H1 (cell line): Measurements from ENCODE around the gene KLHL3. TPM values are rescaled to one million over a fixed set of nuclear protein-coding genes. Genes with fewer than 3 reads are reported as not detected.

Experiments used
- CTCF ChIA-PET: fragments of 300-600 bp; sonication (Branson Sonifier 250); formaldehyde crosslinking; loops from one replicate; lab custom pipeline; 2021; ENCODE audit not compliant: partially characterized antibody; lab: Charles Lee
- POLR2A ChIA-PET: fragments of 300-600 bp; sonication (Branson Sonifier 250); formaldehyde crosslinking; loops from one replicate; lab custom pipeline; 2021; ENCODE audit warnings: inconsistent platforms; ENCODE audit not compliant: partially characterized antibody; lab: Charles Lee
- DNase-seq, 2 experiments: peaks; one replicate each; pipeline versions ENCODE4 v3.0.0 to v3.0.0-alpha.2; 2010 to 2022; ENCODE audit warnings: low spot score in 2 of 2, low read depth in 1 of 2, mixed read lengths in 1 of 2
- FAIRE-seq: peaks from 2 replicates; lab custom pipeline; 2011; peaks lifted over from hg19 to GRCh38; lab: Jason Lieb, UNC
- H2AFZ ChIP-seq: 2 replicates; pipeline ENCODE4 v1.8.1; 2012; ENCODE audit warnings: low read length, inconsistent platforms
- H2AK5ac ChIP-seq: 2 replicates; pipeline ENCODE4 v1.6.1; 2013; ENCODE audit warnings: low read depth, low read length
- H2BK120ac ChIP-seq: replicated peaks from 2 replicates; pipeline ENCODE3; 2013; ENCODE audit warnings: low read depth, low read length, inconsistent platforms
- H2BK12ac ChIP-seq: 2 replicates; pipeline ENCODE4 v1.6.1; 2013; ENCODE audit warnings: low read depth, low read length
- H2BK15ac ChIP-seq: 2 replicates; pipeline ENCODE4 v1.6.1; 2013; ENCODE audit warnings: low read length
- H2BK20ac ChIP-seq: 2 replicates; pipeline ENCODE4 v1.6.1; 2013; ENCODE audit warnings: low read length
- H2BK5ac ChIP-seq: 2 replicates; pipeline ENCODE4 v1.6.1; 2013; ENCODE audit warnings: low read depth, low read length
- H3K14ac ChIP-seq: 2 replicates; pipeline ENCODE4 v1.6.1; 2013; ENCODE audit warnings: inconsistent platforms; ENCODE audit not compliant: insufficient read length
- H3K18ac ChIP-seq: 2 replicates; pipeline ENCODE4 v1.6.1; 2013; ENCODE audit warnings: low read length; ENCODE audit errors: extremely low read depth
- H3K23ac ChIP-seq: 2 replicates; pipeline ENCODE4 v1.6.1; 2013; ENCODE audit warnings: inconsistent platforms; ENCODE audit not compliant: insufficient read length
- H3K23me2 ChIP-seq: 2 replicates; pipeline ENCODE4 v1.6.1; 2013; ENCODE audit warnings: low read depth, low read length
- H3K27ac ChIP-seq: 2 replicates; pipeline ENCODE4 v1.6.1; 2011; ENCODE audit warnings: low read depth, low read length, inconsistent platforms
- H3K27me3 ChIP-seq, 4 experiments: replicated peaks in 1 of 4; 1 replicate in 1 of 4; 2 replicates in 3 of 4; pipeline versions ENCODE4 v1.6.1 to v1.8.1; 2011 to 2013; ENCODE audit warnings: low read length in 3 of 4, mild to moderate bottlenecking in 3 of 4, inconsistent platforms in 2 of 4, mixed read lengths in 2 of 4, moderate library complexity in 1 of 4; ENCODE audit not compliant: control insufficient read depth in 3 of 4, insufficient read depth in 3 of 4; ENCODE audit errors: extremely low read depth in 1 of 4
- H3K36me3 ChIP-seq, 4 experiments: 2 replicates each; pipeline versions ENCODE4 v1.6.1 to v1.8.1; 2011 to 2013; ENCODE audit warnings: mild to moderate bottlenecking in 4 of 4, low read length in 3 of 4, moderate library complexity in 2 of 4, control low read depth in 1 of 4, inconsistent platforms in 1 of 4; ENCODE audit not compliant: insufficient read depth in 4 of 4, control insufficient read depth in 2 of 4
- H3K4ac ChIP-seq: replicated peaks from 2 replicates; pipeline ENCODE3; 2013; ENCODE audit warnings: low read length, low read depth, mixed read lengths, inconsistent platforms; ENCODE audit not compliant: insufficient read length
- H3K4me1 ChIP-seq, 4 experiments: replicated peaks in 1 of 4; 1 replicate in 1 of 4; 2 replicates in 3 of 4; pipeline versions ENCODE4 v1.6.1 to v1.8.1; 2011 to 2013; ENCODE audit warnings: low read length in 3 of 4, inconsistent platforms in 2 of 4, mixed read lengths in 1 of 4; ENCODE audit not compliant: insufficient read depth in 4 of 4, control insufficient read depth in 3 of 4
- H3K4me2 ChIP-seq, 2 experiments: 2 replicates each; pipeline versions ENCODE4 v1.6.1 to v1.8.1; 2011 to 2013; ENCODE audit warnings: low read depth in 2 of 2, low read length in 2 of 2, control low read depth in 1 of 2, inconsistent platforms in 1 of 2, mild to moderate bottlenecking in 1 of 2; ENCODE audit not compliant: insufficient read depth in 1 of 2
- H3K4me3 ChIP-seq, 4 experiments: fragments of 200-600, 300-600 bp in 1 of 4; sonication (generic), shearing (Covaris generic), sonication (Bioruptor Twin) in 1 of 4; 2 replicates each; pipeline versions ENCODE4 v1.5.1 to v1.8.1; 2011 to 2016; ENCODE audit warnings: low read length in 4 of 4, low read depth in 3 of 4, control low read depth in 2 of 4, inconsistent platforms in 2 of 4, mild to moderate bottlenecking in 2 of 4, mixed read lengths in 1 of 4, moderate library complexity in 1 of 4; ENCODE audit not compliant: insufficient read depth in 2 of 4; ENCODE audit errors: extremely low read depth in 1 of 4
- H3K56ac ChIP-seq: replicated peaks from 2 replicates; pipeline ENCODE3; 2013; ENCODE audit warnings: low read depth, mild to moderate bottlenecking, mixed read lengths, low read length, inconsistent platforms; ENCODE audit not compliant: insufficient read length
- H3K79me1 ChIP-seq: 2 replicates; pipeline ENCODE4 v1.6.1; 2013; ENCODE audit warnings: low read depth, low read length, control low read depth
- H3K79me2 ChIP-seq, 2 experiments: 2 replicates each; pipeline versions ENCODE4 v1.6.1 to v1.8.1; 2012 to 2013; ENCODE audit warnings: low read length in 2 of 2, mild to moderate bottlenecking in 2 of 2, inconsistent platforms in 1 of 2; ENCODE audit not compliant: insufficient read depth in 2 of 2, control insufficient read depth in 1 of 2
- H3K9ac ChIP-seq, 4 experiments: replicated peaks in 1 of 4; 1 replicate in 1 of 4; 2 replicates in 3 of 4; pipeline versions ENCODE4 v1.6.1 to v1.8.1; 2011 to 2013; ENCODE audit warnings: low read depth in 3 of 4, low read length in 3 of 4, control low read depth in 2 of 4, mild to moderate bottlenecking in 2 of 4, moderate library complexity in 2 of 4, inconsistent platforms in 1 of 4; ENCODE audit errors: extremely low read depth in 1 of 4
- H3K9me3 ChIP-seq, 2 experiments: 2 replicates each; pipeline versions ENCODE4 v1.6.1 to v1.8.1; 2012 to 2013; ENCODE audit warnings: mild to moderate bottlenecking in 2 of 2, moderate library complexity in 2 of 2, control low read depth in 1 of 2, inconsistent platforms in 1 of 2, low read depth in 1 of 2, low read length in 1 of 2, mixed read lengths in 1 of 2; ENCODE audit not compliant: insufficient read depth in 2 of 2
- H4K20me1 ChIP-seq, 2 experiments: replicated peaks in 1 of 2; 2 replicates each; pipeline versions ENCODE3 to v1.8.1; 2011 to 2013; ENCODE audit warnings: inconsistent platforms in 2 of 2, low read length in 2 of 2, mild to moderate bottlenecking in 1 of 2; ENCODE audit not compliant: insufficient read depth in 2 of 2, control insufficient read depth in 1 of 2
- H4K5ac ChIP-seq: 2 replicates; pipeline ENCODE4 v1.6.1; 2013; ENCODE audit warnings: low read length, low read depth, mixed read lengths, inconsistent platforms; ENCODE audit not compliant: insufficient read length
- H4K8ac ChIP-seq: 2 replicates; pipeline ENCODE4 v1.8.0; 2013; ENCODE audit warnings: mild to moderate bottlenecking, moderate library complexity, low read length, inconsistent platforms; ENCODE audit not compliant: insufficient read depth; ENCODE audit errors: extremely low read depth
- H4K91ac ChIP-seq: replicated peaks from 2 replicates; pipeline ENCODE3; 2013; ENCODE audit warnings: low read length, mixed read lengths, inconsistent platforms; ENCODE audit not compliant: insufficient read length
- CREB1 ChIP-seq: IDR thresholded peaks from 2 replicates; pipeline ENCODE4 v1.6.1; 2012; ENCODE audit warnings: inconsistent platforms
- CTBP2 ChIP-seq: IDR thresholded peaks from 2 replicates; pipeline ENCODE4 v1.7.0; 2011; ENCODE audit warnings: borderline replicate concordance, mild to moderate bottlenecking, moderate library complexity, mixed read lengths, low read length; ENCODE audit not compliant: insufficient read depth, insufficient read length
- PHF8 ChIP-seq: fragments of 200-600 bp; sonication (generic); conservative IDR thresholded peaks from 2 replicates; pipeline ENCODE4 v1.7.1; 2012; ENCODE audit warnings: low read depth, mild to moderate bottlenecking, inconsistent platforms, low read length, moderate library complexity
- POLR2AphosphoS5 ChIP-seq: IDR thresholded peaks from 2 replicates; pipeline ENCODE4 v1.6.1; 2011; ENCODE audit warnings: low read depth, low read length
- SIRT6 ChIP-seq: IDR thresholded peaks from one replicate; pipeline ENCODE4 v1.7.1; 2012; ENCODE audit warnings: low read length, inconsistent platforms
- SP1 ChIP-seq: IDR thresholded peaks from 2 replicates; pipeline ENCODE4 v1.6.1; 2011; ENCODE audit warnings: low read depth, low read length
- YY1 ChIP-seq: IDR thresholded peaks from 2 replicates; pipeline ENCODE4 v1.6.1; 2011; ENCODE audit warnings: low read depth, mild to moderate bottlenecking, low read length
- WGBS, 2 experiments: shearing (Covaris generic) in 1 of 2; methylation state at CpG; one replicate each; pipeline versions ENCODE4 v1.1.6 to v1.1.7; 2013 to 2015; ENCODE audit warnings: low lambda C conversion rate in 2 of 2, mixed read lengths in 2 of 2, inconsistent platforms in 1 of 2, low coverage in 1 of 2, missing lambda C conversion rate in 1 of 2; ENCODE audit not compliant: insufficient replicate concordance in 2 of 2, insufficient coverage in 1 of 2, insufficient read length in 1 of 2; ENCODE audit errors: extremely low coverage in 1 of 2, missing lambda C conversion rate in 1 of 2; 5-methylcytosine and 5-hydroxymethylcytosine counted together
- polyA plus RNA-seq, 7 experiments: library from polyadenylated mRNA; depleted of rRNA in 3 of 7; stranded (reverse) in 5 of 7; unstranded in 2 of 7; fragments of >200 nt in 5 of 7; fragments of 200-250 nt in 2 of 7; gene quantifications; 1 replicate in 5 of 7; 2 replicates in 1 of 7; 4 replicates in 1 of 7; pipeline versions ENCODE4 v1.2.1 to v1.2.3, GENCODE V29; 2011 to 2013; ENCODE audit warnings: missing spikeins in 2 of 7, mixed read lengths in 2 of 7
- total RNA-seq: library from RNA; stranded (reverse); fragmentation: NEBNext Ultra II Directional; extraction: Animal tissue kit (Norgen Biotek cat#: 25700); gene quantifications from 2 replicates; pipeline ENCODE4 v1.2.1, GENCODE V29; 2021
- TF ChIP-seq, protein P1 (sequence below): IDR thresholded peaks from 2 replicates; pipeline ENCODE4 v1.6.1; 2012; ENCODE audit warnings: inconsistent platforms

Gene KLHL3
- total and polyA plus RNA-seq, 2 of the 8 experiments (the other 6 are each of a cell fraction or from before 2014, with no cell fraction given) = 7.4 to 13.7 TPM

DNA sequence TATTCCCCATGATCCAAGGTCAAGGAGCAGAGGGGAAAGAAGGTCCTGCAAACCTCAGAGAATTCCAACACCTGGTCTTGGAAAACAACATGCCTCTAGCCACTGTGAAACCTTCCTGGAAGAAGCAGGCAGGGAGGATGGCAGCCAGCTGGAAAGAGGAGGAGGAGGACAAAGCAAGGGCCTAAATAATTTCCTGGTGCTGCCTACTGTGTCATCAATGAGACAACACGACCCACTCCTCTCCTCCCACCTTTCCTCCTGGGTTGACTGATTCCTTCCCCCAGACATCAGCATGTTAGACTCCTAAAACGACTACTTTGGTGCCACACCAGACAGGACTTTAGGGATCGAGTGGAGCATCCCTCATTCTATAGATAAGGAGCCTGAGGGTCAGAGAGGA, 78.8 kb downstream of the KLHL3 start:
- H3K9ac ChIP-seq = no peak overlapping the region
- 64% methylated on average over 3 of the region's 3 CpGs; no CpG with 5 or more reads in 1 of the 2 experiments for WGBS, 2 experiments
- H2BK12ac ChIP-seq = no peak overlapping the region
- no peak overlapping the region for H2AK5ac ChIP-seq
- TF ChIP-seq PHF8 (no peak), POLR2AphosphoS5 (no peak), SP1 (no peak), SIRT6 (no peak), CTBP2 (no peak), YY1 (no peak), CREB1 (no peak)
- TF ChIP-seq, protein P1, sequence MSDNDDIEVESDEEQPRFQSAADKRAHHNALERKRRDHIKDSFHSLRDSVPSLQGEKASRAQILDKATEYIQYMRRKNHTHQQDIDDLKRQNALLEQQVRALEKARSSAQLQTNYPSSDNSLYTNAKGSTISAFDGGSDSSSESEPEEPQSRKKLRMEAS = no peak
- no peak overlapping the region for H2BK20ac ChIP-seq
- no peak overlapping the region for H3K27ac ChIP-seq
- H3K4ac ChIP-seq = no peak overlapping the region
- no peaks in the 10 kb centered on the region for H3K79me1 ChIP-seq
- no peak overlapping the region for H3K56ac ChIP-seq
- H3K79me2 ChIP-seq = no peaks in the 10 kb centered on the region
- FAIRE-seq = no peak
- H2AFZ ChIP-seq = no peak overlapping the region
- no peak overlapping the region for H2BK120ac ChIP-seq
- POLR2A ChIA-PET = no interaction called here
- H3K36me3 ChIP-seq = peaks cover 0 to 3% (median 0%) of the 10 kb centered on the region in 4 experiments; a peak in 1 of 8 replicates
- H4K8ac ChIP-seq = no peak overlapping the region
- H3K27me3 ChIP-seq = no peaks in the 10 kb centered on the region
- no peak for DNase-seq
- no peaks in the 10 kb centered on the region for H3K9me3 ChIP-seq
- H4K20me1 ChIP-seq = no peaks in the 10 kb centered on the region
- H3K14ac ChIP-seq = no peak overlapping the region
- no peak overlapping the region for H2BK15ac ChIP-seq
- H4K91ac ChIP-seq = no peak overlapping the region
- CTCF ChIA-PET = interaction anchor here (1.4 to 6.3 kb wide), 3 partner anchors 22 to 85 kb away, joined by 5 to 103 read pairs (median 5); no protein-coding TSS in a partner anchor
- no peaks in the 10 kb centered on the region for H3K23me2 ChIP-seq
- peaks cover 0 to 3% (median 0%) of the 10 kb centered on the region in 4 experiments; a peak in 1 of 7 replicates for H3K4me1 ChIP-seq
- H3K18ac ChIP-seq = no peak overlapping the region
- H3K4me2 ChIP-seq = no peak overlapping the region
- no peak overlapping the region for H2BK5ac ChIP-seq
- no peak overlapping the region for H3K4me3 ChIP-seq
- no peak overlapping the region for H4K5ac ChIP-seq
- no peak overlapping the region for H3K23ac ChIP-seq
